HEK293 (cell line): ENCODE data around the gene DGKH.

Experiments
- CTCF ChIP-seq: fragments of 450-650 bp; formaldehyde crosslinking; IDR thresholded peaks from 2 replicates; pipeline ENCODE4 v1.5.1; 2016; ENCODE audit warnings: missing biosample characterization, missing genetic modification characterization
- KLF10 ChIP-seq: fragments of 450-650 bp; IDR thresholded peaks from 2 replicates; pipeline ENCODE4 v1.5.1; 2018; ENCODE audit warnings: missing biosample characterization, mild to moderate bottlenecking, missing genetic modification characterization
- TCF7L2 ChIP-seq: IDR thresholded peaks from 2 replicates; pipeline ENCODE4 v1.6.1; 2011; ENCODE audit warnings: low read depth, mild to moderate bottlenecking, inconsistent platforms, low read length, moderate library complexity, borderline replicate concordance
- ZBTB7A ChIP-seq: fragments of 450-650 bp; formaldehyde crosslinking; IDR thresholded peaks from 2 replicates; pipeline ENCODE4 v1.5.1; 2016; ENCODE audit warnings: low read depth, missing biosample characterization, missing genetic modification characterization
- ZNF274 ChIP-seq, 2 experiments: fragments of 200-500 bp in 1 of 2; fragments of 450-650 bp in 1 of 2; sonication (Bioruptor generic) in 1 of 2; formaldehyde crosslinking in 1 of 2; IDR thresholded peaks; 2 replicates each; pipeline versions ENCODE4 v1.5.1 to v1.6.1; 2014 to 2016; ENCODE audit warnings: borderline replicate concordance in 1 of 2, inconsistent platforms in 1 of 2, low read length in 1 of 2, missing biosample characterization in 1 of 2, missing genetic modification characterization in 1 of 2
- ZNF530 ChIP-seq: fragments of 450-650 bp; formaldehyde crosslinking; IDR thresholded peaks from 2 replicates; pipeline ENCODE4 v1.5.1; 2016; ENCODE audit warnings: low read depth, missing biosample characterization, missing genetic modification characterization
- ZNF580 ChIP-seq: fragments of 450-650 bp; formaldehyde crosslinking; IDR thresholded peaks from 2 replicates; pipeline ENCODE4 v1.5.1; 2016; ENCODE audit warnings: missing biosample characterization, missing genetic modification characterization

- TF ChIP-seq CTCF (tag by site-specific recombination), result no peak
- no peak for TF ChIP-seq TCF7L2
- no peak for TF ChIP-seq ZNF580 (tag by site-specific recombination)
- TF ChIP-seq ZBTB7A (tag by site-specific recombination), result no peak
- TF ChIP-seq KLF10, result no peak
- TF ChIP-seq ZNF530, result no peak
- TF ChIP-seq ZNF274 (IDR thresholded peaks at IDR 0.05; ENCODE audit: low read length), result no peak
- TF ChIP-seq ZNF274 (tag by site-specific recombination; IDR thresholded peaks at IDR 0.05; ENCODE audit: borderline replicate concordance), result no peak
Observed at GRCh38 chr13:42112864-42113263, 64.4 kb downstream of the DGKH start.
